ENCODE results near the gene ZNF587. TPM values are rescaled to one million over a fixed set of nuclear protein-coding genes. Genes with fewer than 3 reads are reported as not detected.

The ZNF587 gene
- total RNA-seq, 4 donors from 2014 or later, result 21.0 to 34.8 (median 28.3) TPM

- Histone ChIP-seq H3K4me3 (no peak overlapping the region), H3K27me3 (no peaks in the 10 kb centered on the region), H3K9me3 (peaks cover 0 to 63% (median 15%) of the 10 kb centered on the region in 4 donors), H3K36me3 (peaks cover 7 to 67% (median 11%) of the 10 kb centered on the region in 3 donors), H3K4me1 (peaks cover 0 to 16% (median 4%) of the 10 kb centered on the region in 4 donors), H3K27ac (no peak overlapping the region)
- WGBS, 2 donors, result 95 to 98% methylated on average over 3 of the region's 3 CpGs
- no peak for DNase-seq (ENCODE audit: low spot score in 2 of 2)
- no peak for TF ChIP-seq EP300 (IDR thresholded peaks at IDR 0.05)
- TF ChIP-seq POLR2A (IDR thresholded peaks at IDR 0.05), result no peak
- TF ChIP-seq CTCF (IDR thresholded peaks at IDR 0.05), result no peak
Measured at GRCh38 chr19:57914531-57914930, 64.9 kb downstream of the ZNF587 start.

Other genes with a start within 250 kb of the ZNF587 start
- gene ZNF530, start 250.0 kb upstream of the ZNF587 start, total RNA-seq, result 1 to 10 TPM; 1.3 to 9.6 (median 3.0) TPM
- gene ZNF134, start 235.6 kb upstream of the ZNF587 start, total RNA-seq, result 10 to 100 TPM; 15.0 to 43.7 (median 25.4) TPM
- 10 to 100 TPM in 3 of 4 donors, 1 to 10 TPM in 1; 5.9 to 18.6 (median 14.0) TPM for gene ZNF211, start 216.7 kb upstream of the ZNF587 start, total RNA-seq
- not detected for gene ZSCAN4, start 180.9 kb upstream of the ZNF587 start, total RNA-seq
- 10 to 100 TPM in 1 of 4 donors, 1 to 10 TPM in 3; 3.6 to 12.9 (median 7.2) TPM for gene ZNF551, start 167.9 kb upstream of the ZNF587 start, total RNA-seq
- gene ZNF154, start 140.7 kb upstream of the ZNF587 start, total RNA-seq, result 1 to 10 TPM in 2 of 4 donors, under 1 TPM in 2; 0.21 to 2.0 (median 0.71) TPM
- gene ZNF671, start 122.2 kb upstream of the ZNF587 start, total RNA-seq, result 1 to 10 TPM; 1.5 to 3.1 (median 2.5) TPM
- gene ZNF776, start 103.0 kb upstream of the ZNF587 start, total RNA-seq, result 10 to 100 TPM; 10.8 to 18.4 (median 12.6) TPM
- gene ZNF586, start 80.2 kb upstream of the ZNF587 start, total RNA-seq, result 10 to 100 TPM in 3 of 4 donors, 1 to 10 TPM in 1; 7.9 to 18.8 (median 13.4) TPM
- gene ZNF552, start 34.9 kb upstream of the ZNF587 start, total RNA-seq, result 10 to 100 TPM in 2 of 4 donors, 1 to 10 TPM in 2; 4.2 to 19.5 (median 10.5) TPM
- 10 to 100 TPM in 2 of 4 donors, 1 to 10 TPM in 2; 8.5 to 14.9 (median 10.1) TPM for gene ZNF587B, start 19.6 kb upstream of the ZNF587 start, total RNA-seq
- gene ZNF814, start 39.2 kb downstream of the ZNF587 start, total RNA-seq, result 10 to 100 TPM in 2 of 4 donors, 1 to 10 TPM in 2; 4.6 to 32.3 (median 8.2) TPM
- 10 to 100 TPM; 10.3 to 18.0 (median 14.4) TPM for gene ZNF417, start 66.7 kb downstream of the ZNF587 start, total RNA-seq
- gene ZNF418, start 85.5 kb downstream of the ZNF587 start, total RNA-seq, result 1 to 10 TPM; 2.1 to 6.1 (median 3.3) TPM
- gene ZNF256, start 97.8 kb downstream of the ZNF587 start, total RNA-seq, result 1 to 10 TPM; 2.6 to 6.3 (median 3.6) TPM
- under 1 TPM in 1 of 4 donors, not detected in 3; 0.66 TPM for gene C19orf18, start 124.7 kb downstream of the ZNF587 start, total RNA-seq
- gene ZNF606, start 153.0 kb downstream of the ZNF587 start, total RNA-seq, result 10 to 100 TPM; 24.6 to 44.4 (median 37.7) TPM
- 1 to 10 TPM in 1 of 4 donors, not detected in 3; 1.5 TPM for gene ZSCAN1, start 184.2 kb downstream of the ZNF587 start, total RNA-seq
- 10 to 100 TPM in 1 of 4 donors, 1 to 10 TPM in 3; 6.7 to 11.1 (median 9.5) TPM for gene ZNF135, start 209.4 kb downstream of the ZNF587 start, total RNA-seq
- gene ZSCAN18, start 248.4 kb downstream of the ZNF587 start, total RNA-seq, result 100 to 1,000 TPM; 109 to 158 (median 129) TPM

All from tibial nerve (tissue), 4 donors.